Spleen (tissue), 7 donors: Measurements from ENCODE around the gene RAB5B.

Experiments
- POLR2AphosphoS5 ChIP-seq, 3 donors: sonication (generic); formaldehyde crosslinking; IDR thresholded peaks; one replicate each; pipeline ENCODE4 v1.5.1; 2017; ENCODE audit warnings: antibody characterized with exemption in 3 of 3
- TF ChIP-seq, protein P1 (sequence below), 11 experiments: fragments of 200-600 bp in 7 of 11; fragments of 450-650 bp in 4 of 11; sonication (generic) in 4 of 11; IDR thresholded peaks in 8 of 11; conservative IDR thresholded peaks in 3 of 11; 1 replicate in 7 of 11; 2 replicates in 4 of 11; pipeline versions ENCODE4 v1.4.0 to v1.8.0; 2016 to 2021; ENCODE audit warnings: antibody characterized with exemption in 11 of 11, inconsistent platforms in 4 of 11, mild to moderate bottlenecking in 1 of 11
- donor health status: DM: no; HTN: no; CAD: no; lungs with moderate emphysema.
- donor health status: DM: no; HTN: no; CAD: no.
- donor health status: DM: no; HTN: no; CAD: no.

GRCh38 chr12:56014205-56014604, 40.3 kb downstream of the RAB5B start:
- TF ChIP-seq, protein P1, sequence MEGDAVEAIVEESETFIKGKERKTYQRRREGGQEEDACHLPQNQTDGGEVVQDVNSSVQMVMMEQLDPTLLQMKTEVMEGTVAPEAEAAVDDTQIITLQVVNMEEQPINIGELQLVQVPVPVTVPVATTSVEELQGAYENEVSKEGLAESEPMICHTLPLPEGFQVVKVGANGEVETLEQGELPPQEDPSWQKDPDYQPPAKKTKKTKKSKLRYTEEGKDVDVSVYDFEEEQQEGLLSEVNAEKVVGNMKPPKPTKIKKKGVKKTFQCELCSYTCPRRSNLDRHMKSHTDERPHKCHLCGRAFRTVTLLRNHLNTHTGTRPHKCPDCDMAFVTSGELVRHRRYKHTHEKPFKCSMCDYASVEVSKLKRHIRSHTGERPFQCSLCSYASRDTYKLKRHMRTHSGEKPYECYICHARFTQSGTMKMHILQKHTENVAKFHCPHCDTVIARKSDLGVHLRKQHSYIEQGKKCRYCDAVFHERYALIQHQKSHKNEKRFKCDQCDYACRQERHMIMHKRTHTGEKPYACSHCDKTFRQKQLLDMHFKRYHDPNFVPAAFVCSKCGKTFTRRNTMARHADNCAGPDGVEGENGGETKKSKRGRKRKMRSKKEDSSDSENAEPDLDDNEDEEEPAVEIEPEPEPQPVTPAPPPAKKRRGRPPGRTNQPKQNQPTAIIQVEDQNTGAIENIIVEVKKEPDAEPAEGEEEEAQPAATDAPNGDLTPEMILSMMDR (IDR thresholded peaks at IDR 0.05 in 8 of 11, conservative IDR thresholded peaks at IDR 0.05 in 3 of 11): no peak
- TF ChIP-seq POLR2AphosphoS5 (IDR thresholded peaks at IDR 0.05): no peak
